ENCODE data around the gene TM9SF1. TPM values are rescaled to one million over a fixed set of nuclear protein-coding genes. Genes with fewer than 3 reads are reported as not detected.

Gene TM9SF1
- total and polyA plus RNA-seq, 2 of the 13 experiments (the other 11 are each of a cell fraction or from before 2014, with no cell fraction given): 83.2 to 110 TPM

GRCh38 chr14:24241829-24242443 lies 46.7 kb upstream of the TM9SF1 start (continued):
- TF ChIP-seq, protein P1, sequence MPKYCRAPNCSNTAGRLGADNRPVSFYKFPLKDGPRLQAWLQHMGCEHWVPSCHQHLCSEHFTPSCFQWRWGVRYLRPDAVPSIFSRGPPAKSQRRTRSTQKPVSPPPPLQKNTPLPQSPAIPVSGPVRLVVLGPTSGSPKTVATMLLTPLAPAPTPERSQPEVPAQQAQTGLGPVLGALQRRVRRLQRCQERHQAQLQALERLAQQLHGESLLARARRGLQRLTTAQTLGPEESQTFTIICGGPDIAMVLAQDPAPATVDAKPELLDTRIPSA (CRISPR knock-in tag; IDR thresholded peaks at IDR 0.05; ENCODE audit: borderline replicate concordance): no peak
- no peak for TF ChIP-seq NR1H2 (CRISPR knock-in tag; IDR thresholded peaks at IDR 0.05; ENCODE audit: borderline replicate concordance, low read depth)
- no peak for TF ChIP-seq SIN3B (IDR thresholded peaks at IDR 0.05; ENCODE audit: low read length)
- TF ChIP-seq GRHL1 (CRISPR knock-in tag; conservative IDR thresholded peaks at IDR 0.05): no peak
- TF ChIP-seq ZBTB14 (CRISPR knock-in tag; IDR thresholded peaks at IDR 0.05): no peak
- no peak for TF ChIP-seq ZNF773 (CRISPR knock-in tag; IDR thresholded peaks at IDR 0.05; ENCODE audit: borderline replicate concordance)
- TF ChIP-seq ZNF230 (CRISPR knock-in tag; IDR thresholded peaks at IDR 0.05): no peak; the same call in 1 of the 2 replicates
- no peak for TF ChIP-seq SNAPC2 (CRISPR knock-in tag; IDR thresholded peaks at IDR 0.05)
- TF ChIP-seq ZMYM3 (CRISPR knock-in tag; IDR thresholded peaks at IDR 0.05): no peak
- TF ChIP-seq JARID2 (CRISPR knock-in tag; IDR thresholded peaks at IDR 0.05; ENCODE audit: insufficient replicate concordance): no peak
- 0 out of 2 replicates have a peak, but pooled peaks have one; percentile 7 for TF ChIP-seq ZNF644 (CRISPR knock-in tag; IDR thresholded peaks at IDR 0.05; ENCODE audit: low read depth)
- no peak for TF ChIP-seq ZNF264 (CRISPR knock-in tag; IDR thresholded peaks at IDR 0.05)
- TF ChIP-seq ZBTB21 (CRISPR knock-in tag; IDR thresholded peaks at IDR 0.05): 0 out of 2 replicates have a peak, but pooled peaks have one; percentile 7
- TF ChIP-seq TCF7 (IDR thresholded peaks at IDR 0.05; ENCODE audit: low read depth): no peak
- no peak for TF ChIP-seq ZFP36 (IDR thresholded peaks at IDR 0.05; ENCODE audit: borderline replicate concordance, low read depth, low read length, partially characterized antibody)
- TF ChIP-seq ZNF570 (CRISPR knock-in tag; IDR thresholded peaks at IDR 0.05; ENCODE audit: borderline replicate concordance): no peak
- TF ChIP-seq ZNF205 (CRISPR knock-in tag; IDR thresholded peaks at IDR 0.05): no peak; the same call in 1 of the 2 replicates
- no peak for TF ChIP-seq NFATC3 (CRISPR knock-in tag; IDR thresholded peaks at IDR 0.05)
- TF ChIP-seq, protein P2, sequence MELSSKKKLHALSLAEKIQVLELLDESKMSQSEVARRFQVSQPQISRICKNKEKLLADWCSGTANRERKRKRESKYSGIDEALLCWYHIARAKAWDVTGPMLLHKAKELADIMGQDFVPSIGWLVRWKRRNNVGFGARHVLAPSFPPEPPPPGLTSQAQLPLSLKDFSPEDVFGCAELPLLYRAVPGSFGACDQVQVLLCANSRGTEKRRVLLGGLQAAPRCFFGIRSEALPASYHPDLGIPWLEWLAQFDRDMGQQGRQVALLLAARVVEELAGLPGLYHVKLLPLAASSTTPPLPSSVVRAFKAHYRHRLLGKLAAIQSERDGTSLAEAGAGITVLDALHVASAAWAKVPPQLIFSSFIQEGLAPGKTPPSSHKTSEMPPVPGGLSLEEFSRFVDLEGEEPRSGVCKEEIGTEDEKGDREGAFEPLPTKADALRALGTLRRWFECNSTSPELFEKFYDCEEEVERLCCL (CRISPR knock-in tag; IDR thresholded peaks at IDR 0.05; ENCODE audit: borderline replicate concordance): no peak
- TF ChIP-seq ZNF747 (CRISPR knock-in tag; IDR thresholded peaks at IDR 0.05; ENCODE audit: borderline replicate concordance): peak; percentile 15; the same call in 1 of the 2 replicates
- no peak for TF ChIP-seq ZNF678 (CRISPR knock-in tag; IDR thresholded peaks at IDR 0.05)
- TF ChIP-seq ELF1 (CRISPR knock-in tag; IDR thresholded peaks at IDR 0.05): no peak
- no peak; the same call in 1 of the 2 replicates for TF ChIP-seq ZNF572 (CRISPR knock-in tag; IDR thresholded peaks at IDR 0.05)
- TF ChIP-seq, protein P3, sequence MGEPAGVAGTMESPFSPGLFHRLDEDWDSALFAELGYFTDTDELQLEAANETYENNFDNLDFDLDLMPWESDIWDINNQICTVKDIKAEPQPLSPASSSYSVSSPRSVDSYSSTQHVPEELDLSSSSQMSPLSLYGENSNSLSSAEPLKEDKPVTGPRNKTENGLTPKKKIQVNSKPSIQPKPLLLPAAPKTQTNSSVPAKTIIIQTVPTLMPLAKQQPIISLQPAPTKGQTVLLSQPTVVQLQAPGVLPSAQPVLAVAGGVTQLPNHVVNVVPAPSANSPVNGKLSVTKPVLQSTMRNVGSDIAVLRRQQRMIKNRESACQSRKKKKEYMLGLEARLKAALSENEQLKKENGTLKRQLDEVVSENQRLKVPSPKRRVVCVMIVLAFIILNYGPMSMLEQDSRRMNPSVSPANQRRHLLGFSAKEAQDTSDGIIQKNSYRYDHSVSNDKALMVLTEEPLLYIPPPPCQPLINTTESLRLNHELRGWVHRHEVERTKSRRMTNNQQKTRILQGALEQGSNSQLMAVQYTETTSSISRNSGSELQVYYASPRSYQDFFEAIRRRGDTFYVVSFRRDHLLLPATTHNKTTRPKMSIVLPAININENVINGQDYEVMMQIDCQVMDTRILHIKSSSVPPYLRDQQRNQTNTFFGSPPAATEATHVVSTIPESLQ (CRISPR knock-in tag; conservative IDR thresholded peaks at IDR 0.05): no peak
- TF ChIP-seq SATB2 (CRISPR knock-in tag; IDR thresholded peaks at IDR 0.05): no peak
